GM23338 (cell line): ENCODE data around the gene GNAI1. TPM values are rescaled to one million over a fixed set of nuclear protein-coding genes. Genes with fewer than 3 reads are reported as not detected.
"Not testable (repeated sequence)": the region's sequence is repeated elsewhere in the genome, so short reads cannot be mapped to it uniquely, and the experiment has no call there.

Source experiments
- ATAC-seq: fragments of 200-7000 bp; cut with Tn5 transposase; 3 replicates; pipeline ENCODE4 v1.9.1; 2020
- DNase-seq: peaks from one replicate; pipeline ENCODE4 v3.0.0-alpha.2; 2015; ENCODE audit warnings: low spot score
- H2AFZ ChIP-seq: fragments of 200-600 bp; sonication (generic); 2 replicates; pipeline ENCODE4 v1.8.0; 2016; ENCODE audit warnings: antibody characterized with exemption, mild to moderate bottlenecking, moderate library complexity
- H3F3A ChIP-seq: fragments of 200-600 bp; sonication (generic); replicated peaks from 2 replicates; pipeline ENCODE4 v1.8.0; 2017; ENCODE audit warnings: antibody characterized with exemption, mixed run types, low read depth
- H3K27ac ChIP-seq: fragments of 200-600 bp; sonication (generic); 2 replicates; pipeline ENCODE4 v1.6.1; 2016; ENCODE audit warnings: low read depth
- H3K27me3 ChIP-seq: fragments of 200-600 bp; sonication (generic); 2 replicates; pipeline ENCODE4 v1.8.0; 2016; ENCODE audit warnings: mild to moderate bottlenecking, mixed run types, moderate library complexity; ENCODE audit not compliant: insufficient read depth
- H3K36me3 ChIP-seq: fragments of 200-600 bp; sonication (generic); 2 replicates; pipeline ENCODE4 v1.8.0; 2016; ENCODE audit warnings: mild to moderate bottlenecking; ENCODE audit not compliant: insufficient read depth
- H3K4me1 ChIP-seq: fragments of 200-600 bp; sonication (generic); 2 replicates; pipeline ENCODE4 v1.8.0; 2016; ENCODE audit warnings: mild to moderate bottlenecking, moderate library complexity; ENCODE audit not compliant: insufficient read depth
- H3K4me2 ChIP-seq: fragments of 200-600 bp; sonication (generic); 2 replicates; pipeline ENCODE4 v1.7.1; 2017; ENCODE audit warnings: mixed run types
- H3K4me3 ChIP-seq: fragments of 200-600 bp; sonication (generic); 2 replicates; pipeline ENCODE4 v1.6.1; 2016; ENCODE audit warnings: mixed run types
- H3K79me2 ChIP-seq: fragments of 200-600 bp; sonication (generic); replicated peaks from 2 replicates; pipeline ENCODE4 v1.8.0; 2017; ENCODE audit warnings: mild to moderate bottlenecking; ENCODE audit not compliant: insufficient read depth
- H3K9me2 ChIP-seq: fragments of 200-600 bp; sonication (generic); 2 replicates; pipeline ENCODE4 v1.8.0; 2017; ENCODE audit not compliant: insufficient read depth
- H4K20me1 ChIP-seq: fragments of 200-600 bp; sonication (generic); replicated peaks from 2 replicates; pipeline ENCODE4 v1.8.0; 2017; ENCODE audit warnings: mild to moderate bottlenecking; ENCODE audit not compliant: insufficient read depth
- H3K27ac Mint-ChIP-seq: 2 replicates; pipeline ENCODE4 v1.8.0; 2020; ENCODE audit warnings: inconsistent platforms, mild to moderate bottlenecking, moderate library complexity, mixed read lengths
- H3K27me3 Mint-ChIP-seq: 3 replicates; pipeline ENCODE4 v1.8.0; 2022; ENCODE audit warnings: low read depth, mild to moderate bottlenecking, moderate library complexity, mixed read lengths, inconsistent platforms; ENCODE audit not compliant: insufficient read depth, poor library complexity
- H3K36me3 Mint-ChIP-seq: 3 replicates; pipeline ENCODE4 v1.8.0; 2021; ENCODE audit warnings: low read depth, mild to moderate bottlenecking, inconsistent platforms, moderate library complexity, mixed read lengths
- H3K4me1 Mint-ChIP-seq: 3 replicates; pipeline ENCODE4 v1.8.0; 2020; ENCODE audit warnings: mild to moderate bottlenecking, inconsistent platforms, mixed read lengths
- H3K4me3 Mint-ChIP-seq: 3 replicates; pipeline ENCODE4 v1.8.0; 2021; ENCODE audit warnings: moderate library complexity, mild to moderate bottlenecking, inconsistent platforms, mixed read lengths
- H3K9me3 Mint-ChIP-seq: 3 replicates; pipeline ENCODE4 v1.8.0; 2020; ENCODE audit warnings: moderate library complexity, mild to moderate bottlenecking, inconsistent platforms, mixed read lengths
- EZH2phosphoT487 ChIP-seq: fragments of 200-600 bp; sonication (generic); IDR thresholded peaks from one replicate; pipeline ENCODE4 v1.8.1; 2018; ENCODE audit warnings: antibody characterized with exemption; ENCODE audit not compliant: unreplicated experiment
- JUNB ChIP-seq: IDR thresholded peaks from one replicate; pipeline ENCODE4 v1.6.1; 2016; ENCODE audit warnings: antibody characterized with exemption; ENCODE audit not compliant: unreplicated experiment
- POLR2AphosphoS5 ChIP-seq: IDR thresholded peaks from 2 replicates; pipeline ENCODE4 v1.6.1; 2016; ENCODE audit warnings: antibody characterized with exemption, low read depth
- ZNF114 ChIP-seq: fragments of 250-450 bp; sonication (Bioruptor Pico); IDR thresholded peaks from 2 replicates; pipeline ENCODE4 v1.5.0; 2020; ENCODE audit warnings: mild to moderate bottlenecking, moderate library complexity
- ZNF331 ChIP-seq: fragments of 250-450 bp; sonication (Bioruptor Pico); IDR thresholded peaks from 2 replicates; pipeline ENCODE4 v1.5.0; 2020; ENCODE audit warnings: low read depth, mild to moderate bottlenecking, moderate library complexity
- ZNF462 ChIP-seq: fragments of 250-450 bp; sonication (Bioruptor Pico); IDR thresholded peaks from 2 replicates; pipeline ENCODE4 v1.5.0; 2020; ENCODE audit warnings: mild to moderate bottlenecking, moderate library complexity
- polyA plus RNA-seq: library from polyadenylated mRNA; unstranded; fragments of >200 nt; fragmentation: Nextera tagmentation; extraction: Ambion mirVana; gene quantifications from 2 replicates; pipeline ENCODE4 v1.2.1, GENCODE V29; 2016
- total RNA-seq: library from RNA; depleted of rRNA; stranded (reverse); fragments of >200 nt; shearing (Covaris generic); gene quantifications from 2 replicates; pipeline ENCODE4 v1.2.3, GENCODE V29; 2014

Gene GNAI1
- total and polyA plus RNA-seq, 2 experiments from 2014 or later = 31.3 to 36.9 TPM

- H3K9me3 Mint-ChIP-seq = no peaks in the 10 kb centered on the region
Measured at GRCh38 chr7:80154656-80155333, 20.2 kb downstream of the GNAI1 start.

GRCh38 chr7:80155374-80155773, 20.7 kb downstream of the GNAI1 start:
- no peak overlapping the region for H2AFZ ChIP-seq
- Mint-ChIP-seq H3K9me3 (no peaks in the 10 kb centered on the region), H3K4me1 (peaks cover 52% of the 10 kb centered on the region), H3K4me3 (no peak overlapping the region), H3K27ac (no peak overlapping the region), H3K36me3 (no peaks in the 10 kb centered on the region), H3K27me3 (peaks cover 3% of the 10 kb centered on the region)
- no peak overlapping the region for H3K27ac ChIP-seq
- H3F3A ChIP-seq = no peaks in the 10 kb centered on the region
- peaks cover 100% of the 10 kb centered on the region for H3K79me2 ChIP-seq
- no peaks in the 10 kb centered on the region for H3K9me2 ChIP-seq
- no peak overlapping the region for H3K4me3 ChIP-seq
- H3K36me3 ChIP-seq = no peaks in the 10 kb centered on the region
- H3K4me2 ChIP-seq = no peak overlapping the region
- TF ChIP-seq EZH2phosphoT487 (no peak), ZNF331 (no peak), JUNB (no peak)
- H4K20me1 ChIP-seq = peaks cover 7% of the 10 kb centered on the region; the same call in 1 of the 2 replicates
- no peak for DNase-seq
- H3K27me3 ChIP-seq = no peaks in the 10 kb centered on the region
- peaks cover 26% of the 10 kb centered on the region for H3K4me1 ChIP-seq
- ATAC-seq = no peak

More at GRCh38 chr7:80154656-80155333, 20.2 kb downstream of the GNAI1 start:
- H3K4me2 ChIP-seq = no peak overlapping the region
- no peak overlapping the region for H3K27ac ChIP-seq
- no peak overlapping the region for H2AFZ ChIP-seq
- no peaks in the 10 kb centered on the region for H3F3A ChIP-seq
- ATAC-seq (no peak), DNase-seq (no peak)
- H3K36me3 ChIP-seq = no peaks in the 10 kb centered on the region
- H3K4me3 ChIP-seq = no peak overlapping the region
- Mint-ChIP-seq H3K27ac (no peak overlapping the region), H3K4me1 (peaks cover 53% of the 10 kb centered on the region), H3K36me3 (no peaks in the 10 kb centered on the region), H3K27me3 (peaks cover 3% of the 10 kb centered on the region), H3K4me3 (no peak overlapping the region)
- H3K4me1 ChIP-seq = peaks cover 31% of the 10 kb centered on the region
- no peak for TF ChIP-seq ZNF114 (CRISPR knock-in tag)
- peaks cover 100% of the 10 kb centered on the region for H3K79me2 ChIP-seq
- no peaks in the 10 kb centered on the region for H3K9me2 ChIP-seq
- no peaks in the 10 kb centered on the region for H3K27me3 ChIP-seq
- peaks cover 7% of the 10 kb centered on the region; the same call in 1 of the 2 replicates for H4K20me1 ChIP-seq

- H3K27me3 ChIP-seq, H3K4me3 Mint-ChIP-seq, H3K4me1 ChIP-seq, ATAC-seq, H3K36me3 Mint-ChIP-seq, H3K36me3 ChIP-seq, DNase-seq, H3K27ac Mint-ChIP-seq, H3K9me2 ChIP-seq, H2AFZ ChIP-seq, H3F3A ChIP-seq, H4K20me1 ChIP-seq, H3K4me2 ChIP-seq, H3K27me3 Mint-ChIP-seq, H3K9me3 Mint-ChIP-seq, H3K4me3 ChIP-seq, H3K27ac ChIP-seq: not testable (repeated sequence)
- H3K4me1 Mint-ChIP-seq = peaks cover 37% of the 10 kb centered on the region
- peaks cover 100% of the 10 kb centered on the region for H3K79me2 ChIP-seq
Measured at GRCh38 chr7:80157770-80158169, 23.1 kb downstream of the GNAI1 start.

- Histone ChIP-seq H3K79me2 (peaks cover 100% of the 10 kb centered on the region), H2AFZ (no peak overlapping the region), H3K9me2 (no peaks in the 10 kb centered on the region), H3K4me3 (no peak overlapping the region), H4K20me1 (no peaks in the 10 kb centered on the region; the same call in 1 of the 2 replicates), H3K4me2 (no peak overlapping the region), H3K36me3 (no peaks in the 10 kb centered on the region), H3F3A (no peaks in the 10 kb centered on the region), H3K27ac (no peak overlapping the region), H3K4me1 (peaks cover 5% of the 10 kb centered on the region; the same call in 1 of the 2 replicates), H3K27me3 (no peaks in the 10 kb centered on the region)
- Mint-ChIP-seq H3K36me3 (peaks cover 12% of the 10 kb centered on the region; the same call in 2 of the 3 replicates), H3K27ac (0 out of 2 replicates have a peak overlapping the region, but pooled peaks have one; percentile 43), H3K27me3 (no peaks in the 10 kb centered on the region), H3K9me3 (peaks cover 6% of the 10 kb centered on the region; the same call in 1 of the 3 replicates), H3K4me1 (peaks cover 31% of the 10 kb centered on the region), H3K4me3 (no peak overlapping the region)
- ATAC-seq (no peak), DNase-seq (no peak)
- no peak for TF ChIP-seq ZNF462 (CRISPR knock-in tag)
- no peak for TF ChIP-seq ZNF114 (CRISPR knock-in tag)
- no peak for TF ChIP-seq POLR2AphosphoS5
Measured at GRCh38 chr7:80159802-80160201, 25.2 kb downstream of the GNAI1 start.
